Transverse colon (tissue), 4 donors: ENCODE data around the gene CELF4. TPM values are rescaled to one million over a fixed set of nuclear protein-coding genes. Genes with fewer than 3 reads are reported as not detected.

Experiments
- DNase-seq: peaks from one replicate; pipeline ENCODE4 v3.0.0-alpha.2; 2019
- H3K27ac ChIP-seq, 4 donors: fragments of 200-600 bp; sonication (generic); 2 replicates each; pipeline ENCODE4 v1.5.1; 2016 to 2018; ENCODE audit warnings: inconsistent platforms in 4 of 4
- H3K27me3 ChIP-seq: fragments of 200-600 bp; sonication (generic); 2 replicates; pipeline ENCODE4 v1.5.1; 2017; ENCODE audit warnings: inconsistent platforms
- H3K36me3 ChIP-seq, 4 donors: fragments of 200-600 bp; sonication (generic); 2 replicates each; pipeline ENCODE4 v1.5.1; 2017 to 2019; ENCODE audit warnings: inconsistent platforms in 4 of 4
- H3K4me1 ChIP-seq, 4 donors: fragments of 200-600 bp; sonication (generic); 2 replicates each; pipeline ENCODE4 v1.5.1; 2017 to 2020; ENCODE audit warnings: inconsistent platforms in 4 of 4
- H3K4me3 ChIP-seq, 4 donors: fragments of 200-600 bp; sonication (generic); 1 replicate in 1 of 4; 2 replicates in 3 of 4; pipeline versions ENCODE4 v1.5.1 to v1.6.1; 2017 to 2019; ENCODE audit warnings: inconsistent platforms in 4 of 4
- H3K9me3 ChIP-seq, 2 donors: fragments of 200-600 bp; sonication (generic); 2 replicates each; pipeline ENCODE4 v1.5.1; 2017 to 2019; ENCODE audit warnings: inconsistent platforms in 2 of 2
- EP300 ChIP-seq: sonication (generic); formaldehyde crosslinking; IDR thresholded peaks from one replicate; pipeline ENCODE4 v1.6.1; 2017; ENCODE audit warnings: antibody characterized with exemption, low read depth
- POLR2A ChIP-seq: fragments of 450-650 bp; IDR thresholded peaks from one replicate; pipeline ENCODE4 v1.6.1; 2016; ENCODE audit warnings: antibody characterized with exemption, mild to moderate bottlenecking, moderate library complexity
- POLR2AphosphoS5 ChIP-seq, 3 donors: sonication (generic); formaldehyde crosslinking; IDR thresholded peaks; one replicate each; pipeline ENCODE4 v1.6.1; 2016; ENCODE audit warnings: antibody characterized with exemption in 3 of 3
- WGBS, 2 donors: methylation state at CpG; one replicate each; pipeline ENCODE4 v1.1.5; 2018; ENCODE audit warnings: low coverage in 1 of 2; 5-methylcytosine and 5-hydroxymethylcytosine counted together
- in situ Hi-C, 4 donors: fragments of 200-750 bp; cut with MboI; loops; one replicate each; pipeline versions ENCODE4 v1.15.0 to v1.15.1; 2017; ENCODE audit warnings: low sequenced_read_pairs in 3 of 4, low pct_ligation_motif_present in 1 of 4, low pct_unique_long_range_greater_than_20kb in 1 of 4
- intact Hi-C: fragments of 100-400 bp; cut with DNase I; formaldehyde crosslinking; loops from one replicate; pipeline ENCODE4 v1.15.1; 2023; ENCODE audit warnings: low total_unique reads
- total RNA-seq, 4 donors: library from RNA; depleted of rRNA; stranded (reverse); fragments of >200 nt; gene quantifications; one replicate each; pipeline ENCODE4 v1.1.0, GENCODE V29; 2016
- TF ChIP-seq, protein P1 (sequence below), 5 experiments: fragments of 200-600 bp in 3 of 5; fragments of 450-650 bp in 2 of 5; sonication (generic) in 3 of 5; IDR thresholded peaks; 1 replicate in 2 of 5; 2 replicates in 3 of 5; pipeline ENCODE4 v1.5.1; 2016 to 2017; ENCODE audit warnings: antibody characterized with exemption in 5 of 5, inconsistent platforms in 3 of 5, mild to moderate bottlenecking in 2 of 5, moderate library complexity in 1 of 5

CELF4 gene
- total RNA-seq, 4 donors from 2014 or later, result 0.14 to 0.75 TPM; not detected in 2

DNA sequence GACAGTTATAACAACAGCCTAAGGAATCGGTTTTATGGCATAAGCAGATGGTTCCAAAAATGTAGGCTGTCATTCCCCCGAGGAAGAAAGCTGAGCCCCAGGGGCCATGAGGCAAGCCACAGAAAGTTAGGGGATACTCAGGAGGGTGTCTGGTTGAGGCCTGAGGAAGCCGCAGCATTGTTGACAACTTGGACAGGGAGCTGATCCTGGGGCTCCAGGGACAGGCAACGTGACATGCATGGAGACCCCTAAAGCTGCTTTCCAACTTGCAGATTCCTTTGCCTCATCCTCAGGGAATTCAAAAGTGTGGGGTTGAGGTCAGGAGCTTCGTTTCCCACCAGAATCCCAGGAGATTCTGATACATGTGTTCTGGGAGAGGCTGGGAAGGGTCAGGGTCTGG lies 20.9 kb downstream of the CELF4 start:
- Histone ChIP-seq H3K27ac (no peak overlapping the region), H3K4me3 (no peak overlapping the region), H3K4me1 (no peaks in the 10 kb centered on the region), H3K36me3 (no peaks in the 10 kb centered on the region), H3K9me3 (no peaks in the 10 kb centered on the region), H3K27me3 (peaks cover 6% of the 10 kb centered on the region)
- TF ChIP-seq EP300 (no peak), POLR2AphosphoS5 (IDR thresholded peaks at IDR 0.05) (no peak), POLR2A (no peak)
- TF ChIP-seq, protein P1, sequence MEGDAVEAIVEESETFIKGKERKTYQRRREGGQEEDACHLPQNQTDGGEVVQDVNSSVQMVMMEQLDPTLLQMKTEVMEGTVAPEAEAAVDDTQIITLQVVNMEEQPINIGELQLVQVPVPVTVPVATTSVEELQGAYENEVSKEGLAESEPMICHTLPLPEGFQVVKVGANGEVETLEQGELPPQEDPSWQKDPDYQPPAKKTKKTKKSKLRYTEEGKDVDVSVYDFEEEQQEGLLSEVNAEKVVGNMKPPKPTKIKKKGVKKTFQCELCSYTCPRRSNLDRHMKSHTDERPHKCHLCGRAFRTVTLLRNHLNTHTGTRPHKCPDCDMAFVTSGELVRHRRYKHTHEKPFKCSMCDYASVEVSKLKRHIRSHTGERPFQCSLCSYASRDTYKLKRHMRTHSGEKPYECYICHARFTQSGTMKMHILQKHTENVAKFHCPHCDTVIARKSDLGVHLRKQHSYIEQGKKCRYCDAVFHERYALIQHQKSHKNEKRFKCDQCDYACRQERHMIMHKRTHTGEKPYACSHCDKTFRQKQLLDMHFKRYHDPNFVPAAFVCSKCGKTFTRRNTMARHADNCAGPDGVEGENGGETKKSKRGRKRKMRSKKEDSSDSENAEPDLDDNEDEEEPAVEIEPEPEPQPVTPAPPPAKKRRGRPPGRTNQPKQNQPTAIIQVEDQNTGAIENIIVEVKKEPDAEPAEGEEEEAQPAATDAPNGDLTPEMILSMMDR (IDR thresholded peaks at IDR 0.05), result no peak
- in situ Hi-C loops (loop anchor here (10.0 to 25.0 kb wide), 4 partner anchors 157 to 607 kb away; no protein-coding TSS in a partner anchor), intact Hi-C loops (no loop called here)
- DNase-seq, result no peak
- 53% methylated on average over 5 of the region's 5 CpGs; no CpG with 5 or more reads in 1 of the 2 donors for WGBS, 2 donors

GRCh38 chr18:37544217-37544616 lies 21.4 kb downstream of the CELF4 start:
- Histone ChIP-seq H3K36me3 (no peaks in the 10 kb centered on the region), H3K9me3 (no peaks in the 10 kb centered on the region), H3K4me3 (no peak overlapping the region), H3K4me1 (no peaks in the 10 kb centered on the region), H3K27me3 (peaks cover 11% of the 10 kb centered on the region), H3K27ac (no peak overlapping the region)
- 79 to 88% methylated on average over 4 to 10 of the region's 10 CpGs for WGBS, 2 donors
- DNase-seq, result no peak
- no peak for TF ChIP-seq EP300
- TF ChIP-seq POLR2AphosphoS5 (IDR thresholded peaks at IDR 0.05), result no peak
- TF ChIP-seq POLR2A, result no peak
- TF ChIP-seq, protein P1 (IDR thresholded peaks at IDR 0.05), result no peak
- in situ Hi-C loops, result loop anchor here (10.0 to 25.0 kb wide), 4 partner anchors 157 to 607 kb away; no protein-coding TSS in a partner anchor
- intact Hi-C loops, result no loop called here

DNA sequence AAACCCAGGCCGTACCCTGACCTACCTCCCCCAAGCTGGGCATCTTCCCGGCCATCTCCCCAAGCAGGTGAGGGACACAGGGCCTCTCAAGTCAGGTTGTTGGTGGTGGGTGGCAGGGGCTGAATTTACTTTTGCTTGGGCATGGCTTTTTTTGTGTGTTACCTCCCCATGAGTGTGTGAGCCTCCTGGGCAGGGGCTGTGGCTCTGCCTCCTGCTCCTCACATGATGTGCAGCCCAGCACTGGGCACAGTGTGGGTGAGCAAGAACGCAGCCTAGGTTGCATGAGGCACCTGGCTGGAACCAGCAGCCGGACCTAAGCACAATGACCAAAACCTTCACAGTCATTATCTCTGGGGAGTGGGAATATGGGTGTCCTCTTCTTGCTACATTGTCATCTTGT lies 22.3 kb downstream of the CELF4 start:
- Histone ChIP-seq H3K27ac (no peak overlapping the region), H3K27me3 (peaks cover 20% of the 10 kb centered on the region), H3K9me3 (no peaks in the 10 kb centered on the region), H3K4me1 (no peaks in the 10 kb centered on the region), H3K4me3 (no peak overlapping the region), H3K36me3 (no peaks in the 10 kb centered on the region)
- 63% methylated on average over 4 of the region's 4 CpGs; no CpG with 5 or more reads in 1 of the 2 donors for WGBS, 2 donors
- in situ Hi-C loops, result loop anchor here (10.0 to 25.0 kb wide), 4 partner anchors 156 to 606 kb away; no protein-coding TSS in a partner anchor
- TF ChIP-seq POLR2A (no peak), EP300 (no peak), POLR2AphosphoS5 (IDR thresholded peaks at IDR 0.05) (no peak)
- TF ChIP-seq, protein P1 (IDR thresholded peaks at IDR 0.05), result no peak
- DNase-seq, result no peak
- intact Hi-C loops, result no loop called here

DNA sequence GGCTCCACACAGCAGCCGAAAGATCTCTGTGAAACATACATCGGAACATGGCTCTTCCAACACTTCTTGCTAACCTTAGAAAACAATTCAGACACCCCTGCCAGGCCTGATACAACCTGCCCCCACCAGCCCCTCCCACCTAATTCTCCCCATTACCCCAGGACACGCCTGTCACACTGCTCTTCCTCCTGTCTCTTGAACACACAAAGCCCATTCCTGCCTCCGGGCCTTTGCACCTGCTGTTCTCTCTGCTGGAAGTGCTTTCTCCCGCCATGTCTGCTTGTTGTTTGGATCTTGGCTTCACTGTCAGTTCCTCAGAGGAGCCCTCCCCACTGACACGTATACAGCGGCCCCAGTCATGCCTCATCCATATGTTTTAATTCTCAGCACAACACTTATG lies 24.1 kb downstream of the CELF4 start:
- Histone ChIP-seq H3K4me1 (no peaks in the 10 kb centered on the region), H3K4me3 (no peak overlapping the region), H3K27me3 (peaks cover 30% of the 10 kb centered on the region), H3K27ac (no peak overlapping the region), H3K9me3 (no peaks in the 10 kb centered on the region), H3K36me3 (no peaks in the 10 kb centered on the region)
- DNase-seq, result no peak
- in situ Hi-C loops, result loop anchor here (10.0 to 25.0 kb wide), 4 partner anchors 154 to 604 kb away; no protein-coding TSS in a partner anchor
- TF ChIP-seq, protein P1 (IDR thresholded peaks at IDR 0.05), result no peak
- TF ChIP-seq EP300 (no peak), POLR2A (no peak), POLR2AphosphoS5 (IDR thresholded peaks at IDR 0.05) (no peak)
- intact Hi-C loops, result no loop called here
- WGBS, 2 donors, result 79 to 92% methylated on average over 6 to 7 of the region's 7 CpGs
